GM18861 (cell line): ENCODE measurements around the gene IFITM10.

Experiments used
- ATAC-seq: cut with Tn5 transposase; IDR thresholded peaks from one replicate; pipeline ENCODE4 v1.9.1; 2021; ENCODE audit not compliant: unreplicated experiment

Gene IFITM10

DNA sequence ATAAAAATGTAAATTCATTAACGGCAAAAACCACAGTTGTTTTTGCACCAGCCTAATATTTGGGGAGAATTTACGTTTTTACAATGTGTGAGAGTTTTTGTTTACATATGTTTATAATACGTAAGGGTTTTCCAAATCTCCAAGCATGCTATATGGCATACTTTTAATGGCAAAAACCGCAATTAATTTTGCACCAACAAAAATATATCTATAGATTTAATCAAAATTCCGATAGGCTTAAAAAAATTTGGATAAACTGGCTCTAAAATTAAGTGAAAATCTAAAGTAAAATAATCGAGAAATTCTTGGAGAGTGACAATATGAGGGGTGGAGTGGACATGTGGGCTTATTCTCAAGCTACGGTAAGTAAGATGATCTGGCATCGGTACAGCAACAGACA is 30.6 kb downstream of the IFITM10 start:
- ATAC-seq: no peak

DNA sequence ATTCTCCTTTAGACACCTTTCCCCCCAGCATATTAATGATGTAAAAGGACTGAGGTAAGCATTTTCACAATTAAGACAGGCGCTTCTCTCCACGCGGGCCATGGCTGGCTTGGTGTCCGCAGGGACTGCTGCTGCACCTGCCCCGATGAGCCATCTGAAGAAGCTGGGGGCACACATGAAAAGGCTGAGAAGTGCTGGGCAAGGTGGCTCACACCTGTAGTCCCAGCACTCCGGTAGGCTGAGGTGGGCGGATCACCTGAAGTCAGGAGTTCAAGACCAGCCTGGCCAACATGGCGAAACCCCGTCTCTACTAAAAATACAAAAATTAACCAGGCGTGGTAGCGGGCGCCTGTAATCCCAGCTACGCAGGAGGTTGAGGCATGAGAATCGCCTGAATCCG is 32.1 kb downstream of the IFITM10 start:
- no peak for ATAC-seq

DNA sequence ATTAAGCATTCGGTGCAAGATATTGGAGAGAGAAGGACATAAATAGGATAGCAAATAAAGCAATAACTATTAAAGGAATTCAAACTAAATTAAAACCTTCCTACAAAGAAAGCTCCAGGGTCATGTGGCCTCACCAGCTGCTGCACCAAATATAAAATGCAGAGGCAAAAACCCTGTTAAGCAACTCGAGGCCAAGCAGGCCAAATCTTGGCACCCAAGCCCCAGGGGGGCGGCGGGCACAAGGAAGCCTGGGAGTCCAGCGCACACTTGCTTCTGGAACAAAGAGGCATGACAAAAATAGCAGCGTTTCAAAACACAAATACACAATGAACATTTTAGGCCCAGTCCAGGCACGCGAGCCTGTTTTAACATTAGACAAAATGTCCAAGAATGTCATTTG is 32.6 kb downstream of the IFITM10 start:
- no peak for ATAC-seq

DNA sequence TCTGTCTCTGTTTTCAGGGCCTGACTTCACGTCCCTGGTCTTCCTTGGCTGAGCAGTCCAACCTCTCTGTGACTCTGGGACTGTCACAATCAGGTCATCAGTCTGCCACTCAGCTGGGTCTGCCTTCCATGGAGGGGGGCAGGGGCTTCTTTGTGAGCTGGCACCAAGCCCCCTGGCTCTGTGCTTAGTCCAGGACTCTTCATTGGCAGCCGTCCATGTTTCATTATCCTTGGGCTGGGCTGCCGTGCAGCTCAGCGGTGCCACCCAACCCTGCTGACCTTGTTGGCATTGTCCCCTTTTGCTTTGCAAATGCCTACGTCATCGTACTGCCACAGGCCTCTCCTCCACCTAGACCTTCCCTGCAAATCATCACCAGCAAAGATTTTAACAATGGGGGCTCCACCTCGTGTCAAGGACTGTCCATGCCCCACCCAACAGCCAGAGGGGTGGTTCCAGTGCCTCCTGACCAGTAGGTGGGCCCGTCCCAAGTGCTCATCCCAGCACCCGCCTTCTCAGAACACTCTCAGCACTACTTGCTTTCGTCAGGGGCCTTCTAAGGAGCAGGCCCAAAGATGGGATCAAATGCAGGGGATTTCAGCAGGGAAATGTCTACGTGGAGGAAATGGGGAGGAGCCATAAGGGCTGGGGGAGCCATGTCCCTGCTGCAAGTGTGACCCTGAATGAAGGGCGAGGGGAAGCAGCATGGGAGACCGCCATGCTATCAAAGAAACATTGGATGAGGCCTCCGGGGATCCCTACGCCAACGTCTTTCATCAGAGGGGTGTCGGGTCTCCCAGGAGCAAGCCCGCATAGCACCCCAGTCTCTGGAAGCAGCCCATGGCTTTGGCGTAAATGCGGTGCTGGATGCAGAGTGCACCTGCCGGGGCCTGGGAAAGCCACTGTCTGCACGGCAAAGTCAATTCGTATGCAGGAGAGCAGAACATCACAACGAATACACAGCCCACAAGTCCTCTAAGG is 35.2 kb downstream of the IFITM10 start:
- ATAC-seq: no peak

DNA sequence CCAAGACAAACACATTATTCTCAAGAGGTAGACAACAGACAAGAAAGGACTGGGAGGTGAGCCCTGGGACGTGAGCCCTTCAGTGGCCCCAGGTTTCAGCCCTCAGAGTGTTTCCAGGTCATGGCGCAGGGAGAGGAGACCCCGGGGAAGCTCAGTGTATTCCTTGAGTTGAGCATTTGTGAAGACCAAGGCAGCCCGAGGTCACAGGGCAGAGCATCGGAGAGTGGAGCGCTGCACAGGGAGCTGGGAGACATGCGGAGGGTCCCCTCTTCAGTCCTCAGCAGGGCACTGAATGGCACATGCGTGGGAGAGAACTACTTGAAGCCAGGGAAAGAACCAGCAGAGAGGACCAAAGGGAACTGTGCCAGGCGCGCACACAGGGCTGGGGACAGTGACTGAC is 41.7 kb downstream of the IFITM10 start:
- ATAC-seq: no peak

DNA sequence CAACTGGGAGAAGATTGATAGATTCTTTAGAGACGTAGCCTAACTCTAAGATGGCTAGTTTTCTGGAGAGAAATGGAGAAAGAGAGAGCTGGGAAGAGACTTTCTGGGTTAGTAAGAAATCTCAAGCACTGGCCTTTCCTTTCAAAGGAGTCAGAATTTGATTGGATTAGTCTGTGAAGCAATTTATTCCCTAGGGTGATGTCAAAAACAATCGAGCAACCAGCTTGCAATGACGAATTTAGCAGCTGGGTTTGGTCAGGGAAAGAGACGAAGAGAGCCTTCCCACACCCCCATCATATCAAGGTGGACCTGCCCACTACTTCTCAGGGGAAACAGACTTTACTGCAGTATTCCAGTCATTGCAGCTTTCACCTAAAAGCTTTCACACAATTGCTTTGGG is 42.6 kb downstream of the IFITM10 start:
- ATAC-seq: no peak

DNA sequence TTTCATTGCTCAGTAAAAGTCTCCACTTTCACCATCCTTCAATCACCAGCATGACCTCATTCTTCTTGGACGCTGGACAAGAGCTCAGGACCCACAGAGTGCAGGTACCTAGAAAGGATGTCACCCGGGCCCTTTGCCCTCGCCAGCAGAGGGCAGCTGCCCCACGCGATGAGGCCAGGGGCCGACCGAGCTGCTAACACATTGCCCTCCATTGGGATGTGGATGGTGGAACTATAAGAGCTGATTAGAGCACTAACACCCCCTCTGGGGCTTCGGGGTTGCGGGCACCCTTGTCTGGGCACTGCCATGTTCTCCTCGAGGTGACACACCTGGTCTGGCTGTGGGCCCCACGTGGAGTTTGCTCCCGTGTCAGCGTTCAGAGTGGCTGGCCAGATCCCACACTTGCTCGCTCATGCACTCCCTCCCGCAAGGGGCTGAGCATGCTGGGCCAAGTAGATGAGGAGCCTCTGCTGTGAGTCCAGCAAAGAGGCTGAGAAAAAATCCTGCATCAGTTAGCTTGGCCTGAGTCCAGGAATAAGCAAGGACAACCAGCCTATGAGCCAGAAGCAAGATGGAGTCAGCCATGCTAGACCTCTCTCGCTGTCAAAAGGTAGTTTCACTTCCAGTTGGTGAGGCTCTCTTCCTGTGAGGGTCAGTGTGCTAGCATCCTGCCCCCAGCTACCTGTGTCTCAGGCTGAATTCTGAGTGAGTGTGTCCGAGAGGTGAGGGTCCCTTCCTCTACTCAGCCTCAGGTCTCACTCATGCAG is 43.6 kb downstream of the IFITM10 start:
- no peak for ATAC-seq

DNA sequence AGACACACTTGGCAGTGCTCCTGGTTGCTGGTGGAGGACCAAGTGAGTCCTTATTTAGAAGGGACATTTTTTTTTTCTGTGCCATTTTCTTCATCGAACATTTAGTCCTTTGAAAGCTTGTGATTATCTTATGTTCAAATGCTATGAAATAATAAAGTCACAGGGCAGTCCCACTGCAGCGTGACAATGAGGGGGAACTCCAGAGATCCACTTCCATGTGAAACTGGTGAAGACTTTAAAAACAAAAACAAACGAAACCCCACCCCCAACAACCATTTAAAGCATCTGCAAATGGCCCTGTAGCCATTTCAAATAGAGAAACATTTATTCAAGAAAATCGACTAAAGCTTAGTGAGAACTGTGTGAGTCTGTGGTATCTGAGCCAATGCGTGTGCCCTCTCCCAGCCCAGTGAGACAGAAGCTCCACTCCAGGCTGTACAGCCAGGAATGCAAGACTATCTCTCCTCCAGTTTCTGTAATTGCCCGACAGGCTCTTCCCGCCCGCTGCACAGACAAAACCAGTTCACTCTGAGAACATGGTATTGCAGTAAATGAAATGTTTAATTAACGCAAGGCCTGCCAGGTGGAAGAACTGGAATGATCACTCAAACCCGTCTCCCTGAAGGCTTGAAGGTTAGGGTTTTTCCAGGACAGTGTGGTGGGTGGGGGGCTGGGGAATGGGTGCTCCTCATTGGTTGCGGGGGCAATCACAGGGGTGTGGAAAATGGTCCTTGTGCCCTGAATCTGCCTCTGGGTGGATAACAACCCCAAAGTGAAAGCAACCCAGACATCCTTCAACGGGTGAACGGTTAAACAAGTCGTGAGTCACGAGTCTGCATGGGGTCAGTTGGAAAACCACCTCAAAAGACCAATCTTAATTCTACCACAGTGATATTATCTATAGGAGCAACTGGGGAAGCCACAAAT is 45.0 kb downstream of the IFITM10 start:
- no peak for ATAC-seq

DNA sequence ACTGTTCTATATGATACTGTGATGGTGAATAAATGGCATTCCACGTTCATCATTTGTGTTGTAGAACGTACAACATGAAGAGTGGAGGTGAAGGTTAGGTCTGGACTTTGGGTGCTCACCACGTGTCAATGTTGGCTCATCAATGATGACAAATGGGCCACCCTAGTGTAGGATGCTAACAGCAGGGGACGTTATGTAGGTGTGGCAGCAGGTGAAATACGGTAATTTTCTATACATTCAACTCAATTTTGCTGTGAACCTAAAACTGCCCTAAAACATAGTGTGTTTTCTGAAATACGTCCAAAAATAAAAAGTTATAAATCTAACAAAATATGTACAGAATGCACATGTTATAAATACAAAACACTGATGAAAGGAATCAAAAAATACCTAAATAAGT is 47.2 kb downstream of the IFITM10 start:
- no peak for ATAC-seq

DNA sequence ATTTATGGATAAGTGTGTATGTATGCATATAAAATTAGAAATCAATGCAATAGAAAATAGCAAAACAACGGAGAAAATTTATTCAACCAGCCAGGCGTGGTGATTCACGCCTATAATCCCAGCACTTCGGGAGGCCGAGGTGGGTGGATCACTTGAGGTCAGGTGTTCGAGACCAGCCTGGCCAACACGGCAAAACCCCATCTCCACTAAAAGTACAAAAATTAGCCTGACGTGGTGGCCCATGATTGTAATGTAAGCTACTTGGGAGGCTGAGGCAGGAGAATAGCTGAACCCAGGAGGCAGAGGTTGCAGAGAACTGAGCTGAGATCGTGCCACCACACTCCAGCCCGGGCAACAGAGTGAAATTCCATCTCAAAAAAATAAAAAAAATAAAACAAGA is 47.9 kb downstream of the IFITM10 start:
- no peak for ATAC-seq

DNA sequence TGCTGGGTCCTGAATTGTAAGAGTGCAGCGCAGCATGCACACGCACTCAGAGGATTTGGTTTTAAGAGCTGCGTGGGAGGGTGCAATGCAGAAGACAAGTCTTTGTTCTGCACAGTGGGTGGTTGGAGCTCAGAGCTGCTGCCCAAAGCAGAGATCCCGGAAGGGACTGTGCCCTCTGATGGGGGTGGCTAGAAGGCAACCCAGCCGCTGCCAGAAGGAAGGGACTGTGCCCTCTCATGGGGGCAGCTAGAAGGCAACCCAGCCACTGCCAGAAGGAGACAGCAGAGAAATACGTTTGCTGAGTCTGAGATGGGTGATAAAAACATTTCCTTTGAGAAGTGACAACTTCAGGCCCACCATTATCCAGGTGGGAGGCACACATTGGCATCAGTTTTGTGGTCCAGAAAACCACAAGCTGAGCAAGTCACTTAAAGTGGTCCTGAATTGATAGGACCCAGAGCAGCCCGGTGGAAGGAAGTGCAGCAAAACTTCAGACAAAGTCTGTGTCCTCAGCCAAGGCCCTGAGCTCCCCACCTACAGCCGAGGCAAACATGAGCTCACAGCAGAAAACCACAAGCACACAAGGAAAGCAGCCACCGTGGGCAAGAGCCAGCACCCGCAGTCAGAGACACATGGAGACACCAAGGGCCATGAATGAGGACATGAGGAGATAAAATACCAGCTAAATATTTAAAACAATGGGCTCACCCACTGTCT is 49.1 kb downstream of the IFITM10 start:
- no peak for ATAC-seq

DNA sequence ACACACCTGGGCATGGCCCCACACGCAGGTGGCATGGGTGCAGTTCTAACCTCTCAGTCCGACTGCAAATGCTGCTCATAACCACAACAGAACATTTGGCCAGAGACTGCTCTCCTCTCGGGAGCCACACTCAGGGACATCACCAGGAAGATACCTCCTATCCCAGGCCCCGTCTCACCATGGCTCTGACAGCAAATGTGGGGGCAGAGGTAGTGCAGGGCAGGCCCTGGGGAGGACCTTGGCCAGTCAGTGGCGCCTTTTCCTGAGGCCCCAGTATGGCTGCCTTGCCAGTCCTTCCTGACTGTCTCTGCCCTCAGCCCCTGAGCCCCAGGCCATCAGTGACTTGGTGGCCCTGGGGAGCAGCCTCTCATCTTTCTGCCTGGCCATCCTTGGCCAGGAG is 50.6 kb downstream of the IFITM10 start:
- no peak for ATAC-seq

DNA sequence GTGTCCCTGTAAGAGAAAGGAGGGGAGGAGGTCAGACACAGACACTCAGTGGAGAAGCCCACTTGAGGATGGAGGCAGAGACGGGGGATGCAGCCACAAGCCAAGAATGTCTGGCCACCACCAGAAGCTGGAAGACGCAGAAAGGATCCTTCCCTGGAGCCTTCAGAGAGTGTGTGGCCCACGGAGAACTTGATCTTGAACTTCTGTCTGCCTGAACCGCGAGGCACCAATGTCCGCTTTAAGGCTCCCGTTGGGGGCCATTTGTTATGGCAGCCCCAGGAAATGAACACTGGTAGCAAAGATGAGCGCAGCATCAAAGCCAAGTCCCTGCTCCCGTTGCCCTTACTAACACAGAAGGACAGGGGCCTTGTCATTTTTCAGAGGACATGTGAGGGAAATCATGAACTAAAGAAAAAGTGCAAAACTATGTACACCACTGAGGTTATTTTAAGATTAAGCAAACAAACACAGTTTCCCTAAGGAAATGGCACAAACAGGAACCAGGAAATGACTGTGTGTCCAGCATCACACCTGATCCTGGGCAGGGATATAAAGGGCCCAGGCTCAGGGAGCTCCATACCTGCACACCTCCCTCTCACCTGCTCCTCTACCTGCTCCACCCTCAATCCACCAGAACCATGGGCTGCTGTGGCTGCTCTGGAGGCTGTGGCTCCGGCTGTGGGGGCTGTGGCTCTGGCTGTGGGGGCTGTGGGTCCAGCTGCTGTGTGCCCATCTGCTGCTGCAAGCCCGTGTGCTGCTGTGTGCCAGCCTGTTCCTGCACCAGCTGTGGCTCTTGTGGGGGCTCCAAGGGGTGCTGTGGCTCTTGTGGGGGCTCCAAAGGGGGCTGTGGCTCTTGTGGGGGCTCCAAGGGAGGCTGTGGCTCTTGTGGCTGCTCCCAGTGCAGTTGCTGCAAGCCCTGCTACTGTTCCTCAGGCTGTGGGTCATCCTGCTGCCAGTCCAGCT is 53.5 kb downstream of the IFITM10 start, which contains the start of gene KRTAP5-6:
Gene KRTAP5-6 (plus strand): TSS at position 588 of the 963 bp plus-strand sequence. CDS start 51 bp downstream, at position 639.
- ATAC-seq: no peak

DNA sequence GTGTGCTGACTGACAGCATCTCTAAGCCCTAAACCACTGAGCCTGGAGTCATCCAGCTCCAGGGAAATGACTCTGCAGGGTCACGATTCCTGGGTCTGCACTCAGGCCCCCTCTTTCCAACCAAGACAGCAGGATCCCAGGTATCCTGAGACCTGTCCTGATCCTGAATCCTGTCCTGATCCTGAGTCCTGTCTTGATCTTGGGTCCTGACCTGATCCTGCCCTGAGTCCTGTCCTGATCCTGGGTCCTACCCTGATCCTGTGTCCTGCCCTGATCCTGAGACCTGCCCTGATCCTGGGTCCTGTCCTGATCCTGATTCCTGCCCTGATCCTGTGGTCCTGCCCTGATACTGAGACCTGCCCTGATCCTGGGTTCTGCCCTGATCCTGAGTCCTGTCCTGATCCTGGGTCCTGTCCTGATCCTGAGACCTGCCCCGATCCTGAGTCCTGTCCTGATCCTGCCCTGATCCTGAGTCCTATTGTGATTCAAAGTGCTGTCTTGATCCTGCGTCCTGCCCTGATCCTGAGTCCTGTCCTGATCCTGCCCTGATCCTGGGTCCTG is 54.8 kb downstream of the IFITM10 start:
- ATAC-seq: no peak

DNA sequence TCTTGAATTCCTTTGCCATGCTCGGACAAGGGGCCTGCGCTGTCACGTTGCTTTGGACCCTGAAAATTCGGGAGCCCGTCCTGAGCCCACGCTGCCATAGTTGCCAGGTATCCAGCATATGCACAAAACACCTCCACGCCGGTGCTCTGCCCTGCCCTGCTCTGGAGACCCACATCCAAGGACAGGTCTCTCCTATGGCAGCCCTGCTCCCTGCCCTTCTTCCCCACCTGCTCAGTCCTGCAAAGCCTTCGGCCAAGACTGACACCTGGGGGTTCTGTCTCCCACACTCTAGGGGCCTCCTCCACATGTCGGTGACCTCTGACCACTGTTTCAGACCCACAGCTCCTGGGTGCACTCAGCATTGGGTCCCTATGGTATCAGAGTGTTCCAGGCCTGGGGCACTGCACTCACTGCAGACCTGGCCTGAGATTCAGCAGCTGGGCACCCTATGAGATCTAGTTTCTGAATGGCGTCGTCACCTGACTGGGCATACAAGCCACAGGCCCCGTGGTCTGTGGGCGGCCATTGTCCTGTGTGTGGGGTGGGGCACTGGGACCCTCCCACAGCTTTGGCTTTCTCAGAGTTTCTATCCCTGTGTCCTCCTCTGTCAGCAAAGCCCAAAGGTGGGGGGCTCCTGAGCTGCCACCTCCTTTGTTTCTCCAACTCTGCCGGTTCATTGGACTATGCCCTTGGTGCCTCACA is 55.4 kb downstream of the IFITM10 start:
- ATAC-seq: no peak

DNA sequence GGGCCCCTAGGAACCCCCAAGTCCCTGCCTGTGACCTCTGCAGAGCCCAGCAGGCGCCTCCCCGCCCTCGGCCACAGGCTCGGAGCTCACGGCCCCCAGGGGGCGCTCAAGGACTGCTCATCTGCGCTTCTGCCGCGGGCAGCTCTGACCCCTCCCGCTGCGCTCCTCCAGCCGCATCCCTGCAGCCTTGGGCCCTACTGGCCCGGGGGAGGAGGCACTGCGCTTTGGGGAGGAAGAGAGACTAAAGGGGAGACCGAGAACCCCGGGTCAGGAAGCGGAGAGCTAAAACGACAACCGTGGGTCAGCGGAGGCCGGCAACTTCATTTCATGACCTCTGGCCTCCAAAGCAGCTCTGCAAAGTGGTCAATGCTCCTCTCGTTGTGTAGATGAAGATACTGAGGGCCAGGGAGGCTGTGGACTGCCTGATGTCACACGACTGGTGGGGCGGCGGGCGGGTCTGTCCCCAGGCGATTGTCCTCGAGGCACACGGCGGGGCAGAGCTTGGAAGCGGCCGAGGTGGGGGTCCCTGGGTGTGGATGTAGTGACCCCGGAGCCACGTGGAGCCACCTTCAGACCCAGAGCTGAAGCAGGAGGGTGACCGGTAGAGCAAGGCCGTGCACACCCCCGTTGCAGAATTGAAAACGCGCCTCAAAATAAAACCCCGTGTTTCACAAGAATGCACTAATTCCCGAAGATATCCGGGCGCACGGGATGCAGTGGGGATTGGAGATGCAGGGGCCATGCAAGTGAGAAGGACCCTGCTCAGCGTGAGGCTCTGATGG is 56.1 kb downstream of the IFITM10 start:
- ATAC-seq: no peak

DNA sequence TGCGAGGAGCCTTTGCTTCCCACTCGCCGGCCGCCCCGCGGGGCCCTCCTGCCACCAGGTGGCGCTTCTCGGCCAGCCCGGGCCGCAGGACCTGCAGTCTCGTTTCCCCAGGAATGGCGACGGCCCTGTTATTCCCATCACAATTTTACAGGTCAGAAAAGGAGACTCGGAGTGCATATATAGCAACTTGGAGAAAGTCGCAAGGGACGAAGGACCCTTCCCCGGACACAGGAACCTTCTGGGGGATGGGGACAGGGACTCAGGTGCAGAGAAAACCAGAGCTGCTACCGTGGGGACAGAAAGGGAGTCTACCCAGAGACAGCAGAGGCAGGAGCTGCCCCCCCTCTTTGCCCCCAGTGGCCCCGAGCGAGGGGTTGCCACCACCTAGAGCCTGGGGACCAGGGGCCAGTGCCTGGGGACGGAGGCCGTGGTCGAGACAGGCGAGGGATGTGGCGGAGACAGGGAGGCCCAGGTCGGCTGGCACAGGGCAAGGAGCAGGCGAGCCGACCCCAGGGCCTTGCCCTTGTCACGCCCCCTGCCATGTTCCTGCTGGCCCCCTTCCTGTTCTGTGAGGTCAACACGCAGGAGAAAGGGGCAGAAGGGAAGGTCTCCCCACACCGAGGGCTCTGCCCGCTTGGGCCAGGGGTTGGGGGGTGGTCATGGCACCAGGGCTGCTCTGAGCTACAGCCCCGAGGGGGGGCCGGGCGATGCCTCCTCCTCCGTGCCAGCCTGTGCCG is 56.9 kb downstream of the IFITM10 start:
- no peak for ATAC-seq
